ENCODE results near the gene MUL1.

The MUL1 gene

DNA sequence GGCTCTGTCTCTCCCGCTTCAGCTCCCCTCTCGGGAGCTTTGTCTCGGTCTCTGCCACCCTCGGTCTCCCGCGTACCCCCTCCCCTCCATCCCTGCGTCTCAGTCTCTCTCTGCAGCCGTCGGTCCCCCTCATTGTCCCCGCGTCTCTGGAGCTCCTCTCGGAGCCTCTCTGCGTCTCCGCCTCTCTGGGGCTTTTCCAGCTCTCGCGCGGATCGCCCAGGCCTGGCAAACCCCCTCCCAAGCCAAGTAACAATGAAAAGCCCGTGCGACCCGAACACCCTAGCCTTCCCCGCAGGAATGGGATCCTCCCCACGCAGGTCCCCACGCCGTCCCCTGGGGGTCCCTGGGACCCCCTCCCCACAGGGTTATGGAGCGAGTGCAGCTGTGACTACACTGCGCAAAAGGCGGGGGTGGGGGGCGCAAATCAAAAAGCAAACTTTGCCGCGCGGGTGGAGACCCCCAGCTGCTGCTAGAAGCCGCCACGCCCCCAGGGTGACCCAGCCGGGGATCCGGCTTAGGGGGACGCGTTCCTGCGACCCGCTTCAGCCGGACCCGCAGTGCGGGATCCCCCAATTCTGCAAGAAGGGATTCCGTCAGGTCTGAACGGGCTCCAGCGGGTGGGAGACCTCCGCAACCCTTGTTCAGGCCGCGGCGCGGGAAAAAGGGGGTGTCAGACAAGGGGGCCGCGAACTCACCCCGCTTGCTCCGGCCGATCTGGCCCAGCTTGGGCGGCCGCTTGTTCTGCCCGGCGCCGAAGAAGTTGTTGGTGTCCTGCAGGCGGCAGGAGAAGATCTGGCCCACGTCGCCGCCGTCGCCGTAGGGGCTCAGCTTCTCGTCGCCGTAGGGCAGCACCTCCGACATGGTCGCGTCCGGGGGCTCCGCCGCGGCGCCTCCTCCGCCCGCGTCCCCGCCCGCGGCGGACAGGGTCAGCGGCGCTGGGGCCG is 23.2 kb downstream of the MUL1 start:
- no peak for DNase-seq (ENCODE audit: low spot score)

DNA sequence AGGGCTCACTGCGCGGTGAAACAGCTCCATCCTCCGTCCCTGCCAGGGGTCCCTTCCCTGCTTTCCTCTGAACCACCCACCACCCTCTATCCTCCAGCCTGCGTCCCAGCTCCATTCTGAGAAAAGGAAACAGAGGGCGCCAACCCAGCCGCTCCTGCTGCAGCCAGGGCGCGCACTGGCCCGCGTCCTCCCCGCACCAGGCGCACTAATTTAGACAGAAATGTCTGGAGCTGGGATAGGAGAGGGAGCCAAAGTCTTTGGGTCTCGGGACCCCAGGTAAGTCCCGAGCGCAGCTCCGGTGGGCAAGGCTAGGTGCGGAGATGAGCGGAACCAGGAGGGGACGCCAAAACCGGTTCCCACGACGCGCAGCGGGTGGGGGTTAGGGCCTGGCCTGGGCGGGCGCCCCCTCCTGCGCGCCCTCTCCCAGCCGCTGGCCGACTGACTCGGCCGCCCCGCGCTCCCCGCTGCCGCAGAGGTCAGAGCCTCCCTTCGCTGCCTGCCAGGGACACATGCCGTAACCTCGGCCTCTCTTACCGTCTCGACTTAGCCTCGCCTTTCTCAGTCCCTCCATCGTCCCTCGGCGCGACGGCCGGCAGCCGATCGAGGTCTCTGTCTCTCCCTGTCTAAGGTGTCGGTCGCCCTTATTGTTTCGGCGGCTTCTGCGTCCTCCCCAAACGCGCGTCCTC is 24.0 kb downstream of the MUL1 start:
- no peak for DNase-seq (ENCODE audit: low spot score)

DNA sequence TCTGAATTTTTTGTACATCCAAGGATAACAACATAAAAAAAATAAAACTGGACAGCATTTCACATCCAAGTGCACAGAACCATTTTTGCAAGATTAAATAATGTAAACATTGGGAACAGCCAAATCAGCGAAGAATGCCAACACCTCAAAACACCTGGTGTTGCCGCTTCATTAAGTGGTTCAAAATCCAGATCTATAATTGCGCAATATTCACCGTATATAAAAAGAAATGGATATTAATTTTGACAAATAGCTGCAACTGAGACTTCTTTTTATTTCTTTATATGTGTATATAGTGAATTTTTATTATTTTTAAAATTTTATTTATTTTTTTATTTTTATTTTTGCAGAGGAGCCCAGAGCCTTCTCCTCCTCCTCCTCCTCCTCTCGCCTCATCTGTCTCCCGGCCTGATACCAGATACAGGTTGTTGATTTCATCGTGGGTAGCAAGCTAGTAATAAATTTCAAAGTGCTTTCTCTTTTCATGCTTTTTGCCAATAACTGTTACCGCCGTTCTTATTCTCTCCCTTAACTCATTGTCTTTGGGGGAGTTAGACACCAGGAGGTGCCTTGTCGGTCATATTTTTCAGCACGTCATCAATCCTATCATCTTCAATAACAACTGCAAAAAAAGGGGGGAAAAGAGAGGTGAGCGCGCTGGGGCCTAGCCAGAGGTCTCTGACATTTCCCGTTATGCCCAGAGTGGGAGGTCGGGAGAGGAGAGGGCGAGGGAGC is 24.7 kb downstream of the MUL1 start:
- no peak for DNase-seq (ENCODE audit: low spot score)

DNA sequence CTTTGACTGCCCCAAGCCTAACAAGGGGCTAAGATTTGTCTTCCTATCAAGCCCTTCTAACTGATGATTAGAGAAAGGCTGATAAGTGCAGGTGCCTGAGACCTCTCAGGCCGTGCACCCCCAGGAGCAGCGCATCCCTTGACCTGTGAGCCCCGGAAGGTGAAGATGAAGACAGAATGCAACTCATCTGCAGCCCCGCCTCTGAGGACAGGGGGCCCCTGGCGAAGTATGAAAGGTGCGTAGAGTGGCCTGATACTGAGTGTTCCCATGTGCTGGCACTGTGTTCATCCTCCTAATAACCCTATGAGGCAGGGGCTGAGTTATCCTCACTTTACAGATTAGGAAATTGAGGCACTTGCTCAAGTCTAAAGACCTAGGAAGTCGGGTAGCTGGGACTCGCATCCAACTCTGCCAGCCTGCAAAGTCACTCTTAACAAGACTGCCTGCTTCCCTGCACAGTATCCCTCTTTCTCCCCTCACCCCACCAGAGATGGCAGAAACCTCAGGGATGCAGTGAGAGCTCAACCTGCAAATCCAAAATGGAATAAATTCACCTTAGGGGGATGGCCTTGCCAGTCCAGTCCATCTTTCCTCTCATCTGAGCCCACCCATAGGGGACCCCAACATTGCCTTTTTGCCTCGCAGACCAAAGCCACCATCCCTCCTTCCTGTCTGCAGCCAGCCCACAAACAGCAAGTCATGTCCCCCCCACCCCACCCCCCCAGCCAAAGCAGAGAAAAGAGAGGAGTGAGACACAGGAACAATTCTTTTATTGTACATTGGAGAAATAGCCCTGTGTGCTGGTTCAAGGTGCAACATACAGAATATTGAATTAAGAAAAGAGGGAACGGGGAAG is 26.1 kb downstream of the MUL1 start:
- no peak for DNase-seq (ENCODE audit: low spot score)

DNA sequence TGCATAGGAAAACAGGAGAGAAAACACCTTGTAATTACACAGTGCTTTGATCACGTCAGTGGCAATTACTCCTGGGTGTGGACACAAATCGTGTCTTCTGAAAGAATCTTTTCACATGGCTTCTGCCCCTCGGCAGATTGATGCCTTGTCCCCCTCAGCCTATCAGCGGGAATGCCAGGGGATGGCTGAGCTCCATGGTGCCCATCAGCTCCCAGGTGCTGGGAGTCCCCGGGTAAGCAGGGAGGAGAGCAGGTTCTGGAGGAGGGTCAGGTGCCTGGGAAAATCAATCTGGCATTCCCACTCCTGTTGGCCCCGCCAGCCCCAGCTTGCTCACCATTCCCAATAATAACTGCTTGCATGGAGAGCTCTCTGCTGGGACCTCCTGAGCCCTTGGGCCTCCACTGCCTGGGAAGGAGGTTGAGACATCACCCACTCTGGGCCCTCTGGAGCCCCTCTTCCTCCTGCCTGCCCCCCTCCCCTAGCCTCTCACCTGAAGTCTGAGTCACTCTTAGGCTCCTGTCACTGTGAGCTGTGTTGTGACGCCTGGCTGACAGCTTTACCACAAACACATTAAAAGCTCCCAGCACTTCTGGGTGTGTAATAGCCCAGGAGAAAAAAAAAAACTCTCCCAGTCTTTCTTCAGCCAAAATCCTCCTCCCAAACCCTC is 26.9 kb downstream of the MUL1 start:
- no peak for DNase-seq (ENCODE audit: low spot score)

DNA sequence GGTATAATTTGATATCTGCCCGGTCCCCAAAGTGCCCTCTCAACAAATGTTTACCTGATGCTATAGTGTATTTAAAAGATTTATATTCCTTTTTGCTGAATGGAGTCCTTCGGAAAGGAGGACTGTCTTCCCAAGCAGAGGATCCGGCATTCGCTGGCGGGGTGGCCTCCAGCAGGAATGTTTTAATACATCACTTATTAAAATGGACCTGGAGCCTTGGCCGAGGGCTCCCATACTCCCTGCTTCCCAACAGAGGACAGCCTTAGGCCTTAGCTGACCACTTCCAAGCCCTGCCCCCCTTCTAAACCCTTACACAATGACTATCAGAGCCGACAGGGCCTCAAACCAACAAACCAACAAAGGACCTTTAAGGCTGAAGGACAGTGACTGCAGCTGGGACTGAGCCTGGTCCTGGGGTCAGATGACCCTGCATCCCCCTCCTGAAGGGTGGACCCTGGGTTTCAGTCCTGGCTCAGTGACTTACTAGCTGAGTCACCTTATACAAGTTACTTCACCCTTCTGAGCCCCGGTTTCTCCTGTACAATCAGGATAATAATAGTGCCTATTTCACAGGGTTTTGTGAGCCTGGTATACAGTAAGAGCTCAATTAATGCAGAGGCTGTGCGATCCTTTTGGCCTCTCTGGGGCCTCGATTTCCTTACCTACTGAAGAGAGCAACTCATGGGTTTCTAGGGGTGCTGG is 27.6 kb downstream of the MUL1 start:
- no peak for DNase-seq (ENCODE audit: low spot score)

DNA sequence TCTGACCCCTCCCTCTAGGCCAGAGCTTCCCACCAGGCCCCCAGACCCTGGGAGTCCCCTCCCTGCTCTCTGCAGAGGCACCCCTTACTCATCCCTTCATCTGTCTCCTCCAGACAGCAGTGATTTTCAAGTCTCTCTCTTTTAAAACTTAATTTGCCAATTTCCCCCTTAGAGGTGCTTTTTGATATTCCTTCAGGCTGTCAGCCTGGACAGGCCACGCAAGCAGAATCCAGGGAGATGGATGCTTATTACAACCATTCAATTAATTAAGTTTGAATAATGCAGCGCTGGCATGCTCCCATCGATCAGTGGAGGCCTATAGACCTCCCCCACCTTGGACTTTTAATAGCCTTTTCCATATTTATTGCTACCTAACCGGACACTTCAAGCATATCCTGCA is 28.1 kb downstream of the MUL1 start:
- no peak for DNase-seq (ENCODE audit: low spot score)

DNA sequence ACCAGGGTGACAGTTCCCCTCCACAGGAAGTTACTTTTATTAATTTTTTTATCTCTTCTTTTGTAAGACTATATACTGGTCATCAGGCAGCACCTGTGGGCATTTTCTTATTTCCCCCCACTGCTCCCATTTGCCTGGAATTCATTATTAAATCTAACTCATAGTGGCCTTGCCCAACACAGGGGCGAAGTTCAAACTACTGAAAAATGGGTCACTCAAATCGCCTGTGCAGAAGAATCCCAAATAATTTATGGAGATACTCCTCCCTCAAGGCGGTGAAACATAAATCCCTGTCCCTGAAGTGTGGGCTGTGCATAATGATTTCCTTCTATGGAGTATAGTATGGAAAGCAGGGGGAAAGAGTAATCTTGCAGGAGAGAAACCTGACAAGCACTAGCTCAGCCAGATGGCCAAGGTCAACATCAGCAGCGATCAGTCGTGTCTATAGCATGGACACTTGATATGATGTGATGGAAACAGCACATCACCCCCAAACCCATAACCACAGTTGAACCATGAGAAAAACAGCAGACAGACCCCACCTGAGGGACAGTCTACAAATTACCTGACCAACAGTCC is 29.8 kb downstream of the MUL1 start:
- DNase-seq (ENCODE audit: low spot score), result no peak

DNA sequence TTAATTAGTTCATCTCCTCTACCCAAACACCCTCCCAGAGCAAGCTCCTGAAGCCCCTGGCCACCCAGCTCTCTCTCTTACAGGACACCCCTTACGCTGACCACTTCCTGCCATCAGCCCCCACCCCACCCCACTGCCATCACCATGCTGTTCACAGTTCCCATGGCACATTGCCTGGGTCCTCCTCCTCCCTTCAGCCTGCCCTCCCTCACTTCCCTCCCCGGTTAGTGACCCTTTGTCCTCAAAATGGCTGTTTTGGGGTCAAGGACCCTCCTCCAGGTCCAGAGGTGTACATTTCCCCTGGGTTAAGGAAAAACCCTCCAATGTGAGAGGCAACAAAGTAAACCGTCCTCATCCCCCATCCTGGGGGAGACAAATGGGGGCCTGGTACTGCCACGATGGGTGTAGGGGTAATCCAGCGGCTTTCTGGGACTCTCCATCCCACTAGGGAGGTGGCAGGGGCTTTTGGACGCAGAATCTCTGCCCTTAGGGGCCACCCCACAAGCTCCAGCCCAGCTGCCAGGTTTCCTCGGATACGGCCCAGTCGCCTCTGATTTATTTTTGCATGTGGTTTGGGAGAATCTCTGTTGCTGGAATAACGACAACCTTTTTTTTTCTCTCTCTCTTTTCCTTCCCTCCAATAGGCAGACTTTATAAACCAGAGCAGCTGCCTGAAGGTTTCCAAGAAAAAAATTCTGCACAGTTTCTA is 30.4 kb downstream of the MUL1 start:
- peak; percentile 48 for DNase-seq (ENCODE audit: low spot score)

DNA sequence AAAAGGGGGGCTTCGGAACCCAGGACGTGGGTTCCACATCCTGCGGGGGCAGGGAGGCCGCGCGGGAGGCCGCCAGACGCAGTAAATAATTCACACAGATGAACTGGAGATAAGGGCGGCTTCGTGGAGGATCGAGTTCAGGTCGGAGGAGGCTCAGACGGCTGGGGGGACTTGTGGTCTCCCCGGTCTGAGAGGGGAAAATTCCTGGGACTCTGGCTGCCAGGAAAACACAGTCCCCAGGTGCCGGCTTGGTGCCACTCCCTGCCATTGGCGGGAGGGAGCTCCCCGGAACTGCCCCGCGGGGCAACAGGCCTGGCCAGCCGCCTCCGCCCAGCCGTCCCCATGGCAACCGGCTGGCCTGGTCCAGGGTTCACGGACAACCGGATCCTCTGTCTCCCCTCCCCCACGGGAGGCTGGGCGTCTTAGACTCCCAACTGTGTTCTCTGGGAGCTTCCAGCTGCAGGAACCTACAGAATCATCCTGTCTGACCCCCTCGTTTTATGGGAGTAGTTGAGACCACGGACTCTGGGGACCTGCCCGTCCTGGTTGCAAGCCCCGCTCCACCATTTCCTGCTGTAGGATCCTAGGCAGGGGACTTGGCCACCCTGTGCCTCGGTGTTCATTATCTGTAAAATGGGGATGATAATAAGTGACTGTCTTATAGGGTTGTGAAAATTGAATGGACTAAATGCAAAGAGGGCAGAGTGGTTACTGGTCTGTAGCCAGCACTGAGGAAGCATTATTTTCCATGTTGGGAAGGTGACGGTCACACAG is 31.5 kb downstream of the MUL1 start:
- DNase-seq (ENCODE audit: low spot score), result no peak

DNA sequence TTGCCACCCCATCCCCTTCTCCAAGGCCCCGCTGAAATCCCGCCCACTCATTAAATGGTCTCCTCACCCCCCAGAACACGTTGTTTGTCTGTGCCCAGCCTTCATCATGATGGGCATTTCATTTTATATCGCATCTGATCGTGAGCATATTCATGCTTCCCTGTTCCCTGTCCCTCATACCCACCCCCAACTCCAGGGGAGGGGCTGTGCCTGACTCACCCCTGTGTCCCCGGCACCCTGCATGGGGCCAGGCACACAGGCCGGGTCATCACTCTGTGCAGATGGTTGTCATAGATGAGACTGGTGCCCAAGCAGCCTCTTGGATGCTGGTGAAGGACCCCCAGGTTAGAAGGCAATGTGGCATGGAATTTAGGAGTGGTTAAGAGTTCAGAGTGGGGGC is 33.0 kb downstream of the MUL1 start:
- no peak for DNase-seq (ENCODE audit: low spot score)

DNA sequence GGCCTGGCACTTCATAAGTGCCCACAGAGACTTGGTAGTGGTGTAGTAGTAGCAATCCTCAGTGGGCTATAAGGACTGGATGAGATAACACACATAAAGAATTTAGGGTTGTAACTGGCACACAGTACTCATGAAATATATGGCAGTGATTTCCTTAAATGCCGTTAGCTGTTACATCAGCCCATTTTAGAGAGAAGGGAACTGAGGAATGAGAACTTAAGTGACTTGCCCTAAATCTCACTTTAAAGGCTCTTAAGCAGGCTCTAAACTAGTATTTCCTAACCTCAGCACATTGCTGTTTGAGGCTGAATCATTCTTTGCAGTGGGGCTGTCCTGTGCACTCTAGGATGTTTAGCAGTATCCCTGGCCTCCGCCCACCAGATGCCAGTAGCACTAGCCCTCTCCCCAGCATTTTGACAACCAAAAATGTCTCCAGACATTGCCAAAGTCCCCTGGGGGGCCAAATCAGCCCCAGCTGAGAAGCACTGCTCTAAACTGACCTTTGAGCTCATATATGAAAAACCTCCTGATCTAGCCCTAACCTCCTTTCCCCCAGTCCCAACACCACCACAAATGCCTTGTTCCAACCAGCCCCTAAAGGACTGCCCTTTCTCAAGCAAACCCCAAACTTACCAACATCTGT is 33.5 kb downstream of the MUL1 start:
- DNase-seq (ENCODE audit: low spot score), result no peak

DNA sequence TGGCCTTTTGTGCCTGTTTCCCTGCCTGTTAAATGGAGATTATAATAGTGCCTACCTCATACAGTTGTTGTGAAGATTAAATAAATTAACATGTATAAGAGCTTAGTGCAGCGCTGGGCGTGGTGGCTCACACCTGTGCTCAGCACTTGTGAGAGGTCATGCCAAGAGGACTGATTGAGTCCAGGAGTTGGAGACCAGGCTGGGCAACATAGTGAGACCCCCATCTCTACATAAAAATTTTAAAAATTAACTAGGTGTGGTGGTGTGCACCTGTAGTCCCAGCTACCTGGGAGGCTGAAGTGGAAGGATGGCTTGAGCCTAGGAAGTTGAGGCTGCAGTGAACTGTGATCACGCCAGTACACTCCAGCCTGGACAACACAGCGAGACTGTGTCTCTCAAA is 34.1 kb downstream of the MUL1 start:
- DNase-seq (ENCODE audit: low spot score), result no peak

DNA sequence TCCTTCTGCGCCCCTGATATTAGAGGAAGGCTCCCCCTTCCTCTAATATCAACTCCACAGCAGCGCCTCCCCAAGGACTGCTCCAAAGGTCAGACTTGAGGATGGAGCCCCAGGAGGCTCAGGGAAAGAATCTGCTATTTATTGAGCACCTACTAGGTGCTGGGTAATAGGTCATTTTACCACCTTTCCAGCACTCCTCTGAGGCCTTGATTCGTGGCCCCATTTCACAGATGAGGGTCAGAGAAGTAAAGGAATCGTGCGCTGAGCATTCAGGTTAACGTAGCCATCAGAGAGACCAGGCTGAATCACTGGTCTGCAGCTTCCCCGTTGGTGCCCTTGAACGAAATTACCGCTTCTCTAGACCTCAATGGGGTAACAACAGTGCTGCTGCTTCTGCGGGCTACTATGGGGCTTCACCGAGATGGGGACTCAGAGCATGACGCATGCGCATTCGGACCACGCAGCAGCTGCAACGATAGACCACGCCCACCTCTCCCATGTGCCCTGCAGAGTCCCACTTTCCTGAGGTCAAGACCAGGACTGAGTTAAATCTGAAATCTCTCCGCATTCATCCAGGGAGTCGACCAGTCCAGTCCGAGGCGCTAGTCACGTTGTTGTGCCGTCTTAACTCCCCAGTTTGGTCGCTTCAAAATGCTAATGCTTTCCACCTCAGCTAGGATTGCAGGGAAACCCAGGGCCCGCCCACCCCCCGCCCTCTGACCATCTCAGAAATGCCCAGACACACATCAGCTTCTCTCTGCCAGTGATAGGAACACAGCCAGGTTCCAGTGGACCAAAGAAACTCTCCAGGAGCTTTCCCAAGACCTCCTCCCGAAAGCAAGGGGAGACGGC is 34.9 kb downstream of the MUL1 start:
- DNase-seq (ENCODE audit: low spot score), result peak; percentile 83

DNA sequence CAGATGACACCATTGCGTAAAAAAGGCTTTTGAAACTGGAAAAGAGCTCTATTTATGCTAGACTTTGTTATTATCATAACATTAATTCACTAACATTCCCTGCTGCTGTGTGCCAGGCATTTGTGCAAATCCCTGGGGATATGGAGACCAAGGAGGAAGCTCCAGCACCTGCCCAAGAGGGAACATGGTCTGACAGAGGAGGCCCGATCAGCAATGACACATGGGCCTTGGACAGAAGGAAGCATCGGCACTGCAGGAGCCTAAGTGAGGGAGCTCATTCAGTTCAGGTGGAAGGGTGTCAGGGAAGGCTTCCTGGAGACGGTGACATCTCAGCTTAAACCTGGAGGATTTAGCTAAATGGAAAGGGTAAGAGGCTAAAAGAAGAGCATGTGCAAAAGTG is 35.8 kb downstream of the MUL1 start:
- no peak for DNase-seq (ENCODE audit: low spot score)

DNA sequence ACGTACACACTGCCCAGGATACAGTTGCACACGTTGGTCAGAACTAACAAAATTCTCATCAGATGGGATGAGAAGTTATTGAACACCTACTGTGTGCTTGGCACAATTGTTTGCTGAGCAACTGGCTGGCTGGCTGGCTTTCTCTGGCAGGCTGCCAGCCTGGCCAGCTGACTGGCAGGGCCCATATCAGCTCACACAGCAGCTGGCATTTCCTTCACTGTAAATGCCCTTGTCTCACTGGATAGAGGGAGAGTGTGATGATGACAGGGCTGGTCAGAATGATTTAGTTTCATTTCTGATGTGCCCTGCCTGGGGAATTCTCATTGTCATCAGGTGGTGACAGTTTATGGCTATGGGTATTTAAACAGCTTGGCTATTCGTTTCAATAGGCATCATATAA is 37.8 kb downstream of the MUL1 start:
- DNase-seq (ENCODE audit: low spot score), result no peak

DNA sequence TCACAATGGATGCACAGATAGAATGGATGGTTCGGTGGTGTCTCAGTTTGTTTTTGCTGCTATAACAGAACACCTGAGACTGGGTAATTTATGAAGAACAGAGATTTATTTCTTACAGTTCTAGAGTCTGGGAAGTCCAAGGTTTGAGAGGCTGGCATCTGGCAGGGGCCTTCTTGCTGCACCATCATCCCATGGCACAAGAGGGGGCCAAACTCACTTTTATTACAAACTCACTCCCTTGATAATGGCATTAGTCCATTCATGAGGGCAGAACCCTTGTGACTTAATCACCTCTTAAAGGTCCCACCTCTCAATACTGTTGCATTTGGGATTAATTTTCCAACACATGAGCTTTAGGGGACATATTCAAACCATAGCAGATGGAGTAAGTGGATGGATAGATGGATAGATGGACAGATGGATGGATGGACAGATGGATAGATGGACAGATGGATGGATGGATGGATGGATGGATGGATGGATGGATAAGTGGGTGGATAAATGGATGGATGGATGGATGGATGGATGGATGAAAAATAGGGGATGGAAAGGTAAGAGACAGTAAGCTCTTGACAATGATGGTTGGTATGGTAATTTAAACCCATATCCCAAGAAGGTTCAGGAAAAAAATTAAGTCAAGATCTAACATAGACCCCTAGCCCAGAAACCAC is 38.4 kb downstream of the MUL1 start:
- DNase-seq (ENCODE audit: low spot score), result no peak

Data from AG08395 (cell line).